SK-N-SH (cell line): ENCODE results near the gene TMEM248.

Source experiments
- CTCF ChIP-seq: fragments of 200-600 bp; sonication (generic); IDR thresholded peaks from 2 replicates; pipeline ENCODE4 v1.6.1; 2017; ENCODE audit warnings: antibody characterized with exemption, mild to moderate bottlenecking, moderate library complexity
- EZH2phosphoT487 ChIP-seq: fragments of 200-600 bp; sonication (generic); IDR thresholded peaks from 2 replicates; pipeline ENCODE4 v1.6.1; 2017; ENCODE audit warnings: low read depth, mixed run types, mild to moderate bottlenecking, antibody characterized with exemption, moderate library complexity, borderline replicate concordance
- IRF3 ChIP-seq: fragments of 150-350 bp; IDR thresholded peaks from 2 replicates; pipeline ENCODE4 v1.6.1; 2016; ENCODE audit warnings: mild to moderate bottlenecking, low read depth, low read length
- JUND ChIP-seq: IDR thresholded peaks from 2 replicates; pipeline ENCODE4 v1.4.0; 2012
- MAX ChIP-seq: IDR thresholded peaks from 2 replicates; pipeline ENCODE4 v1.4.0; 2012; ENCODE audit warnings: low read depth
- MXI1 ChIP-seq: IDR thresholded peaks from 2 replicates; pipeline ENCODE4 v1.6.1; 2012; ENCODE audit warnings: mild to moderate bottlenecking, low read depth, low read length, improper control_type of control experiment
- RCOR1 ChIP-seq: fragments of 150-350 bp; IDR thresholded peaks from 2 replicates; pipeline ENCODE4 v1.6.1; 2017; ENCODE audit warnings: antibody characterized with exemption, low read length
- USF2 ChIP-seq: fragments of 150-350 bp; IDR thresholded peaks from 2 replicates; pipeline ENCODE4 v1.6.1; 2017; ENCODE audit warnings: antibody characterized with exemption, low read length, low read depth, borderline replicate concordance

- TF ChIP-seq IRF3, result no peak
- no peak for TF ChIP-seq USF2
- no peak for TF ChIP-seq MXI1
- no peak for TF ChIP-seq JUND
- no peak for TF ChIP-seq CTCF
- no peak for TF ChIP-seq MAX
- no peak for TF ChIP-seq EZH2phosphoT487
- TF ChIP-seq RCOR1, result no peak
Measured at GRCh38 chr7:66953044-66953427, 32.0 kb downstream of the TMEM248 start.
